Measurements from ENCODE around the gene STARD4.

STARD4 gene

GRCh38 chr5:111528056-111528455, 15.7 kb upstream of the STARD4 start:
- no peak for DNase-seq (ENCODE audit: low spot score)

DNA sequence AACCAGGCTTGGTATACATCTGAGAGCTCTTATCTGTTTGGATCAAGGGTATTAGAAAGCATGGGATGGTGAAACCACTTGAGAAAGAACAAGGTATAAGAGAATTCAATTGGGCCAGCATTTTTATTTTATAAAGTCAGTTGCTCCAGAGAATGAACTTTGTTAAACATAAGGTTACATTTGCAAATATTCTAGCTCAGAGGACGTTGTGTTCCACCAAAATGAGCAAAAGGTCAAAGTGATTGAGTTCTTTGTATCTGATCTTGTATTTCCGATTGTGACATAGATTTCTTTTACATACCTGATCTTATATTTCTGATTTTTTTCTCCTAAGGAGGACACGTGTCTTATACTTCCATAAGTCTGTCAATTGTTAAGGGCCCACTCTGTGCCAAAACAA, 8.6 kb upstream of the STARD4 start:
- no peak for DNase-seq (ENCODE audit: low spot score)

GRCh38 chr5:111518777-111519176, 6.4 kb upstream of the STARD4 start:
- no peak for DNase-seq (ENCODE audit: low spot score)

DNA sequence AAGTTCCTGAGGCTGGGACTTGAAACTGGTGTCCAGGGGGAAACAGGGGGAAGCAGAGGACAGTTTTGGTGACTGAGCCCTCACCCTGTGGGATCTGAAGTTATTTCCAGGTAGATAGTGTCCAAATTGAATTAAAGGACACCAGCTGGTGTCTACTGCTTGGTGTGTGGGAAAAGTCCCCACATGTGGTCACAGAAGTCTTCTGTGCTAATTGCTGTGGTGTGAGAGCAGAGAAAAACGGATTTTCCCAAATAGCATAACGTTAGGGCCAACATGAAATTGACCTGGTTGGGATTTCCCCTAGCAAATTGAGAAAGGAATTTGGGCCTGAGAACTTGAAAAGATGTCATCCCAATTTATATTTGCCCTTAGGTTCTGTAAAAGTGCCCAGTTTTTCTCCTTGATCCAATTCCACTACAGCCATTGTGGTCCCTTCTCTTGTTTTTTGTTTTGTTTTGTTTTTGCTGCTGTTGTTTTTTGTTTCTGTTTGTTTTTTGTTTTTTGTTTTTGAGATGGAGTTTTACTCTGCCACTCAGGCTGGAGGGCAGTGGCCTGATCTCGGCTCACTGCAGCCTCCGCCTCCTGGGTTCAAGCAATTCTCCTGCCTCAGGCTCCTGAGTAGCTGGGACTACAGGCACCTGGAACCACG, 5.6 kb upstream of the STARD4 start:
- no peak for DNase-seq (ENCODE audit: low spot score)

- DNase-seq (ENCODE audit: low spot score): no peak
Observed at GRCh38 chr5:111514087-111514486, 1.8 kb upstream of the STARD4 start.

DNA sequence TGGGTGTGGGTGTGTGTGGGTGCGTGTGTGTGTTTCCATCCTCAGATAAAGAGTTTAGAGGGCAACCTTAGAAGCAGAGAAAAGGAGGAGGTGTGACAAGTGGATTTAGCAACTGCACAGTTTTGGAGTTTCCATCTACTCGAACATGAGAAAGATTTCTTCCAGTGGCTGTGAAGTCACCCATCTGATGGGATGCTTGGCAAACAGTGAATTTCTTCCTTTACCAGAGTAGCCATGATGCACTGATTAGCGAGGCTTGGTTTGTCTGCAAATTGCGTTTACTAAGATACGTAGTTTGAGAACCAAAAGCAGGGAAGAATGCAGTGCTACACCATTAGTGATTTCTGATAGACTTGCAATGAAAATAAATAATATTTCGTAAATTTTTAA, 791 bp upstream of the STARD4 start:
- peak; percentile 35 for DNase-seq (ENCODE audit: low spot score)

DNA sequence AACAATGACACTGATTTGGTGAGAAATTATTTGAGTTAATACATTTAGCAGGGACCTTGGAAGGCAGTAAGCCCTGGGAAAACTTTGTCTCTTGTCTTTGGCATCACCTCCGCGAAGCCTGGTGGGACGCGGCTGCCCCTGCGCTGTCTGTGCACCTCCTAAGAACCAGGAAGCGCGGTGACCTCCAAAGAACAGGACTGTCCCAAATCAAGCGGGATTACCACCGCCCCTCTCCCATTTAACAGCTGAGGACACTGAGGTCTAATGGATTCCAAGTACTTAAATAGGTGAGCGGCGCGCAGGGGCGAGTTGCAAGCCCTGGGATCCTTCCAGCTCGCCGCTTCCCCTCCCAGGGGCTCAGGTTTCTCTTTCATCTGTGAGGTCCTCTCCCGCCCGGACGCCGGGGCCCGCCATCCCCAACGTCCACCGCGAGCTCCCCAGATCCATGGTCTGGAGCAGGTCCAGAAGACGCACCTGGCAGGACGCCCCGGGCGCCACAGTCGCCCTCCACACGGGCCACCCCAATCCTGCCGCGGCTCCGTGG, 432 bp downstream of the STARD4 start:
- peak; percentile 45 for DNase-seq (ENCODE audit: low spot score)

DNA sequence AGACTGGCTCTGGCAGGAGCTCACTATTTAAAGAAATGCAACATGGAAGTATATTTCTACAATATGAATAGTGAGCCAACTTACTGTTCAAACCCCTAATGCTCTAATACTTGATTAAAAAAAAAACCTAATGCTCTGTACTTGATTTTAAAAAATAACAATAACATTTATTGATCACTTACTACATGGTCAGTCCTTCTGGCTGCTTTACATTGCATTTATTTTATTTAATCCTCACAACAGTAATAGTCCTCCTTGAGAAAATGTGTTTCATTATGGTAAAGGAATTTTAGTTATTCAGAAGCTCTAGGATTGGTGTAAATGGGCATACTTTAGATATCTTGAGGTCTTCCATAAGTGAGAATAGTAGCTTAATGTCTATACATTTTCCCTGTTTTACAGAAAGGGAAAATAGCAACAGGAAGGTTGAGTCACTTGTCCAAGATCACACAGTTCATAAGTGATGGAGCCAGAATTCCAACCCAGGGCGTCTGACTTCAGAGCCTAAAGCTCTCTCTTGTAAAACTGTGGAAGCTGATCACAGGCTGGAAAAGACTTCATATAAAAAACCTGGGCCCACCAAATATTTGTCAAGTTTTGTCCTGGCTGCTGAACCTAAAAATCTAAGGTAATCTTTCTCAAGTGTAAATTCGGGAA, 1.0 kb downstream of the STARD4 start:
- DNase-seq (ENCODE audit: low spot score): no peak

- no peak for DNase-seq (ENCODE audit: low spot score)
Observed at GRCh38 chr5:111509119-111509518, 3.2 kb downstream of the STARD4 start.

DNA sequence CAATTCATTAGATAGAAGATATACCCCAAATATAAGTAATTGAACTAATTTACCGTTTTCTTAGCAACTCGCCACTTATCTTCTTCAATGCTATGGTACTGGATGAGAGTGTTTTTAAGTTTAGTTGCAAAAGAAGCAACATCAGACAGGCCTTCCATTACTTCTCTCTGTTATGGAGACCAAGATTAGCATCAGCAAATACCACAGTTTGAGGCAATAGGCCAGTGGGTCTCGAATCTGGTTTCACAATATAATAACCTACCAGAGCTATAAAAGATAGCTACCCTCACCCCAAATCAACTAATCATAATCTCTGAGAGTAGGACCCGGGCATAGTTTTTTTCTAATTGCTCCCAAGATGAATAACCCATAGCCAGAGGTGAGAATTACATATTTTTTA, 5.1 kb downstream of the STARD4 start:
- no peak for DNase-seq (ENCODE audit: low spot score)

- no peak for DNase-seq (ENCODE audit: low spot score)
Observed at GRCh38 chr5:111505096-111505495, 7.2 kb downstream of the STARD4 start.

- no peak for DNase-seq (ENCODE audit: low spot score)
Observed at GRCh38 chr5:111502956-111503355, 9.4 kb downstream of the STARD4 start.

- DNase-seq (ENCODE audit: low spot score): no peak
Observed at GRCh38 chr5:111498346-111498745, 14.0 kb downstream of the STARD4 start.

GRCh38 chr5:111495159-111495558, 17.2 kb downstream of the STARD4 start:
- DNase-seq (ENCODE audit: low spot score): no peak

GRCh38 chr5:111494355-111494999, 17.9 kb downstream of the STARD4 start:
- DNase-seq (ENCODE audit: low spot score): no peak

- no peak for DNase-seq (ENCODE audit: low spot score)
Observed at GRCh38 chr5:111493031-111493430, 19.3 kb downstream of the STARD4 start.

DNA sequence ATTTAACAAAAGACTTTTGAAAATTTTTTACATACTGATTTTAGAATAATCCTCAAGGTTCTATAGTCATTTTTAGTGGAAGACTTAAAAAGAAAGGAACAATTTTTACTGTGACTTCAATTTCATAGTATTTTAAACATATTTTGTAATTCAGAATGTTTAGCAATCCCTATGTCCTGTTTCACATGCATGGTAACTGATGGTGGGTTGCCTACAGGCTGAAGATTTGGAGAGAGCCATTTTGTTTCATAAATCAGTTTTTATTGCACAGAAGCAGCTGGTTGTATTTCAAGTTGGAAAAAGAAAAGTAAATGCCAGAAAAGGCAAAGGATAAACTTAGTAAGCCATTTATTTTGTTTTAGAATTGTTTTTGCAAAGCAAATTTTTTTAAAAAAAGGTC, 24.0 kb downstream of the STARD4 start:
- no peak for DNase-seq (ENCODE audit: low spot score)

DNA sequence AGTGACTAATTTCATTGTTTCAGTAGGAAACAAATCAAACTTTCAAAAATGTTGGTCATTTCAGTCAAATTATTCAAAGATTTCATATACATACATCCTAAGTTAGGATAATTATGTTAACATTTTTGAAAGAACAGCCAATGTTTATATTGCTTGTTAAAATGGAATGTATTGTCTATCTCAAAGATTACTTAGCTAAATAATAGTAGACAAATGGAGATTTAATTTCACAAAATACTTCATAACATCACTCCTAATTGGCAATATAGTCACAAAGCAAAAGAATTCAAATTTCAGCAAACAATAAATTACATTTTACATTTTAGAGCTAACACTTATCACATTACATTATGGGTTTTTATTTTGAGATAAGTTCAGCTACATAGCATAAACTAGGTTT, 25.4 kb downstream of the STARD4 start:
- DNase-seq (ENCODE audit: low spot score): no peak

- no peak for DNase-seq (ENCODE audit: low spot score)
Observed at GRCh38 chr5:111486055-111486454, 26.3 kb downstream of the STARD4 start.

DNA sequence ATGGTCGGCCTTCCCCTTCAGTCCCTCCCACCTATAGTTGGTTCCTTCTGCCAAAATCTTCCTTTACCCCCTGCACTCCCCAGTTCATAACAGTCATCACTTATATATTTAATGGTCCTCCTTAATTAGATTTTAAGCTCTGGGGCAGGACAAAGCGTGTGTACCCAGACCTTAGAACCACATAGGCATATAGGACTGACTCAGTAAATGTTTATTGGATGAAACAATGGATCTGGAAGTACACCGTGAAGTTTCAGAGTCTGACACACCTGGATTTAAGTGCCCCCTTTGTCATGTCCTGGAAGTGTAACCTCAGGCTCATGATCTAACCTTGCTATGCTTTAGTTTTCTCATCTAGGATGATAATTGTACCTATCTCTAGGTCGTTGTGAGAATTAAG, 32.0 kb downstream of the STARD4 start:
- no peak for DNase-seq (ENCODE audit: low spot score)

GRCh38 chr5:111478898-111479297, 33.4 kb downstream of the STARD4 start:
- no peak for DNase-seq (ENCODE audit: low spot score)

- no peak for DNase-seq (ENCODE audit: low spot score)
Observed at GRCh38 chr5:111478266-111478665, 34.1 kb downstream of the STARD4 start.

GRCh38 chr5:111472579-111472978, 39.8 kb downstream of the STARD4 start:
- DNase-seq (ENCODE audit: low spot score): peak; percentile 40

Data from Ammon's horn (tissue), 1 donor.